ENCODE results near the gene PUS7. TPM values are rescaled to one million over a fixed set of nuclear protein-coding genes. Genes with fewer than 3 reads are reported as not detected.
A peak's percentile ranks its signal among the peaks of the same experiment; 100 is the strongest.
"Not testable (repeated sequence)": the region's sequence is repeated elsewhere in the genome, so short reads cannot be mapped to it uniquely, and the experiment has no call there.

The PUS7 gene
- total and polyA plus RNA-seq, 2 of the 4 experiments (the other 2 are of a cell fraction), result 11.7 to 17.0 TPM

GRCh38 chr7:105521027-105521716 is 899 bp downstream of the PUS7 start:
- no peaks in the 10 kb centered on the region for H3K9me3 ChIP-seq (ENCODE audit: control insufficient read depth, insufficient read depth, low read length)
- DNase-seq (peak; percentile 50), ATAC-seq (ENCODE audit: low read depth) (peak; percentile 48)
- TF ChIP-seq BHLHE40 (IDR thresholded peaks at IDR 0.05; ENCODE audit: low read depth, low read length) (no peak), MXI1 (IDR thresholded peaks at IDR 0.05; ENCODE audit: borderline replicate concordance, low read depth, low read length) (peak; percentile 92), CEBPB (IDR thresholded peaks at IDR 0.05; ENCODE audit: low read depth, low read length) (no peak)
- TF ChIP-seq, protein P1, sequence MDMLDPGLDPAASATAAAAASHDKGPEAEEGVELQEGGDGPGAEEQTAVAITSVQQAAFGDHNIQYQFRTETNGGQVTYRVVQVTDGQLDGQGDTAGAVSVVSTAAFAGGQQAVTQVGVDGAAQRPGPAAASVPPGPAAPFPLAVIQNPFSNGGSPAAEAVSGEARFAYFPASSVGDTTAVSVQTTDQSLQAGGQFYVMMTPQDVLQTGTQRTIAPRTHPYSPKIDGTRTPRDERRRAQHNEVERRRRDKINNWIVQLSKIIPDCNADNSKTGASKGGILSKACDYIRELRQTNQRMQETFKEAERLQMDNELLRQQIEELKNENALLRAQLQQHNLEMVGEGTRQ (IDR thresholded peaks at IDR 0.05; ENCODE audit: low read depth, low read length), result peak; percentile 71
- peak overlapping the region; percentile 63 for H2AK5ac ChIP-seq (ENCODE audit: low read depth, low read length)
- H2AK9ac ChIP-seq (replicated peaks; ENCODE audit: low read depth, low read length, poor library complexity), result peak overlapping the region; percentile 95
- 0 out of 2 replicates have a peak overlapping the region, but pooled peaks have one; percentile 9 for H2BK120ac ChIP-seq (ENCODE audit: low read depth, low read length)
- H2AFZ ChIP-seq (replicated peaks; ENCODE audit: low read length, poor library complexity), result peak overlapping the region; percentile 97
- in situ Hi-C loops (cut with MboI; ENCODE audit: low sequenced_read_pairs), result no loop called here
- peak overlapping the region; percentile 7; the same call in 1 of the 2 replicates for H3K18ac ChIP-seq (ENCODE audit: low read depth, low read length)
- H4K8ac ChIP-seq (ENCODE audit: low read depth in 2 of 2, low read length in 2 of 2), result peak overlapping the region; percentile 17 to 50; a peak in 3 of 4 replicates
- H4K5ac ChIP-seq (ENCODE audit: low read depth, low read length), result no peak overlapping the region
- no peaks in the 10 kb centered on the region for H3K27me3 ChIP-seq (ENCODE audit: control insufficient read depth, insufficient read depth, low read length)
- peak overlapping the region; percentile 81 for H3K14ac ChIP-seq (replicated peaks; ENCODE audit: low read depth, low read length)
- H3K56ac ChIP-seq (ENCODE audit: extremely low read depth, insufficient read depth, low read length), result 0 out of 2 replicates have a peak overlapping the region, but pooled peaks have one; percentile 4
- peak overlapping the region; percentile 73 for H2BK5ac ChIP-seq (ENCODE audit: low read depth, low read length, poor library complexity, severe bottlenecking)
- peak overlapping the region; percentile 96 for H3K4me2 ChIP-seq (ENCODE audit: low read depth, low read length)
- H3K9ac ChIP-seq (ENCODE audit: low read depth, low read length), result peak overlapping the region; percentile 78
- no peak overlapping the region for H2BK15ac ChIP-seq (ENCODE audit: low read depth, low read length)
- H3K4ac ChIP-seq (ENCODE audit: low read depth, low read length), result peak overlapping the region; percentile 71
- peak overlapping the region; percentile 72 for H3K4me3 ChIP-seq (ENCODE audit: insufficient read depth, low read depth, low read length)
- intact Hi-C loops (cut with micrococcal nuclease), result loop anchor here (5.0 kb wide), 1 partner anchor 134 kb away; the partner anchor contains the start of gene SRPK2
- ChIA-PET CTCF (no interaction called here), POLR2A (ENCODE audit: unreplicated experiment) (no interaction called here)
- no peaks in the 10 kb centered on the region for H3K9me1 ChIP-seq (ENCODE audit: insufficient read depth, low read length)
- peak overlapping the region; percentile 71 for H3K27ac ChIP-seq (ENCODE audit: insufficient read depth, low read length)
- H4K91ac ChIP-seq (ENCODE audit: insufficient read depth, low read depth, low read length), result no peak overlapping the region; the same call in 1 of the 2 replicates
- H3K36me3 ChIP-seq (ENCODE audit: control insufficient read depth, insufficient read depth, low read length), result peaks cover 1% of the 10 kb centered on the region; the same call in 1 of the 2 replicates
- H2BK20ac ChIP-seq (ENCODE audit: low read depth, low read length), result no peak overlapping the region
- H3K23ac ChIP-seq (ENCODE audit: low read depth, low read length), result peak overlapping the region; percentile 61
- no TSS peak for BruUV-seq (replicated peaks)
- dilution Hi-C loops (cut with HindIII; ENCODE audit: low sequenced_read_pairs, unreplicated experiment), result no loop called here
- H4K20me1 ChIP-seq (ENCODE audit: insufficient read depth, low read length), result peaks cover 9% of the 10 kb centered on the region
- peaks cover 7 to 31% of the 10 kb centered on the region in 2 experiments; a peak in 2 of 4 replicates for H3K79me1 ChIP-seq (ENCODE audit: low read depth in 1 of 2, low read length in 2 of 2)
- peaks cover 2% of the 10 kb centered on the region; the same call in 1 of the 2 replicates for H3K4me1 ChIP-seq (ENCODE audit: control insufficient read depth, insufficient read depth, low read length)
- 2% methylated on average over 9 of the region's 25 CpGs; no CpG with 5 or more reads in 1 of the 2 experiments for WGBS, 2 experiments (ENCODE audit: extremely low coverage in 2 of 2, insufficient read length in 1 of 2)

DNA sequence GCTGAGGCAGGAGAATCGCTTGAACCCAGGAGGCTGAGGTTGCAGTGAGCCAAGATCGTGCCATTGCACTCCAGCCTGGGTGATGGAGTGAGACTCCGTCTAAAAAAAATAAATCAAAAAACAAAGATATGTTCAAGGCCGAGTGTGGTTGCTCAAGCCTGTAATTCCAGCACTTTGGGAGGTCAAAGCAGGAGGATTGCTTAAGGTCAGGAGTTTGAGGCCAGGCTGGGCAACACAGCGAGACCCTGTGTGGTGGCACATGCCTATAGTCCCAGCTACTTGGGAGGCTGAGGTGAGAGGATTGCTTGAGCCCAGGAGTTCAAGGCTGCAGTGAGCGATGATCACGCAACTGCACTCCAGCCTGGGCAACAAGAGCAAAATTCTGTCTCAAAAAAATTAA is 1.5 kb downstream of the PUS7 start:
- H3K9me1 ChIP-seq (ENCODE audit: insufficient read depth, low read length); H3K27ac ChIP-seq (ENCODE audit: insufficient read depth, low read length); H2BK20ac ChIP-seq (ENCODE audit: low read depth, low read length); H3K56ac ChIP-seq (ENCODE audit: extremely low read depth, insufficient read depth, low read length); H4K91ac ChIP-seq (ENCODE audit: insufficient read depth, low read depth, low read length); H4K20me1 ChIP-seq (ENCODE audit: insufficient read depth, low read length); H3K36me3 ChIP-seq (ENCODE audit: control insufficient read depth, insufficient read depth, low read length); CTCF ChIA-PET; H4K8ac ChIP-seq (ENCODE audit: low read depth in 2 of 2, low read length in 2 of 2); H3K4me3 ChIP-seq (ENCODE audit: insufficient read depth, low read depth, low read length); H3K4me1 ChIP-seq (ENCODE audit: control insufficient read depth, insufficient read depth, low read length); ATAC-seq (ENCODE audit: low read depth); dilution Hi-C loops (cut with HindIII; ENCODE audit: low sequenced_read_pairs, unreplicated experiment); H2AK9ac ChIP-seq (replicated peaks; ENCODE audit: low read depth, low read length, poor library complexity); H3K9me3 ChIP-seq (ENCODE audit: control insufficient read depth, insufficient read depth, low read length); H2BK5ac ChIP-seq (ENCODE audit: low read depth, low read length, poor library complexity, severe bottlenecking); H2AFZ ChIP-seq (replicated peaks; ENCODE audit: low read length, poor library complexity); H3K27me3 ChIP-seq (ENCODE audit: control insufficient read depth, insufficient read depth, low read length); H4K5ac ChIP-seq (ENCODE audit: low read depth, low read length); H3K18ac ChIP-seq (ENCODE audit: low read depth, low read length); in situ Hi-C loops (cut with MboI; ENCODE audit: low sequenced_read_pairs); H2BK15ac ChIP-seq (ENCODE audit: low read depth, low read length); POLR2A ChIA-PET (ENCODE audit: unreplicated experiment); H3K4ac ChIP-seq (ENCODE audit: low read depth, low read length); H2BK120ac ChIP-seq (ENCODE audit: low read depth, low read length); DNase-seq: not testable (repeated sequence)
- H2AK5ac ChIP-seq (ENCODE audit: low read depth, low read length), result peak overlapping the region; percentile 78; the same call in 1 of the 2 replicates
- 70% methylated on average over 2 of the region's 7 CpGs; no CpG with 5 or more reads in 1 of the 2 experiments for WGBS, 2 experiments (ENCODE audit: extremely low coverage in 2 of 2, insufficient read length in 1 of 2)
- H3K14ac ChIP-seq (replicated peaks; ENCODE audit: low read depth, low read length), result 0 out of 2 replicates have a peak overlapping the region, but pooled peaks have one; percentile 53
- H3K9ac ChIP-seq (ENCODE audit: low read depth, low read length), result 0 out of 2 replicates have a peak overlapping the region, but pooled peaks have one; percentile 78
- H3K23ac ChIP-seq (ENCODE audit: low read depth, low read length), result 0 out of 2 replicates have a peak overlapping the region, but pooled peaks have one; percentile 61
- H3K4me2 ChIP-seq (ENCODE audit: low read depth, low read length), result peak overlapping the region; percentile 96; the same call in 1 of the 2 replicates
- intact Hi-C loops (cut with micrococcal nuclease), result loop anchor here (5.0 kb wide), 1 partner anchor 133 kb away; the partner anchor contains the start of gene SRPK2
- peaks cover 7 to 34% of the 10 kb centered on the region in 2 experiments; a peak in 2 of 4 replicates for H3K79me1 ChIP-seq (ENCODE audit: low read depth in 1 of 2, low read length in 2 of 2)
- BruUV-seq (replicated peaks), result TSS peak; percentile 48
